Gastrocnemius medialis (tissue), 4 donors: ENCODE results near the gene PPP1R1A.

Source experiments
- CTCF ChIP-seq, 5 experiments: fragments of 450-650 bp in 3 of 5; fragments of 200-600 bp in 2 of 5; sonication (generic) in 2 of 5; IDR thresholded peaks in 4 of 5; conservative IDR thresholded peaks in 1 of 5; 1 replicate in 4 of 5; 2 replicates in 1 of 5; pipeline ENCODE4 v1.5.1; 2016 to 2019; ENCODE audit warnings: antibody characterized with exemption in 5 of 5, mild to moderate bottlenecking in 3 of 5, moderate library complexity in 3 of 5
- POLR2A ChIP-seq, 2 donors: fragments of 450-650 bp; IDR thresholded peaks; one replicate each; pipeline ENCODE4 v1.6.1; 2017; ENCODE audit warnings: antibody characterized with exemption in 2 of 2, mild to moderate bottlenecking in 2 of 2, moderate library complexity in 2 of 2

GRCh38 chr12:54598970-54599369, 10.5 kb upstream of the PPP1R1A start:
- TF ChIP-seq CTCF (IDR thresholded peaks at IDR 0.05 in 4 of 5, conservative IDR thresholded peaks at IDR 0.05 in 1 of 5) (no peak), POLR2A (IDR thresholded peaks at IDR 0.05) (no peak)
